HG03196 (cell line): ENCODE measurements around the gene THAP2.
"Not testable (repeated sequence)": the region's sequence is repeated elsewhere in the genome, so short reads cannot be mapped to it uniquely, and the experiment has no call there.

Source experiments
- ATAC-seq: cut with Tn5 transposase; IDR thresholded peaks from one replicate; pipeline ENCODE4 v1.9.1; 2021; ENCODE audit not compliant: unreplicated experiment

Gene THAP2

GRCh38 chr12:71702181-71702580 lies 38.1 kb downstream of the THAP2 start:
- ATAC-seq: not testable (repeated sequence)

- no peak for ATAC-seq
These were observed 38.5 kb downstream of the THAP2 start for GRCh38 chr12:71702590-71702989.

GRCh38 chr12:71703206-71703605 lies 39.1 kb downstream of the THAP2 start:
- no peak for ATAC-seq

- ATAC-seq: no peak
These were observed 40.8 kb downstream of the THAP2 start for GRCh38 chr12:71704920-71705319.

- ATAC-seq: no peak
These were observed 44.6 kb downstream of the THAP2 start for GRCh38 chr12:71708658-71709057.

- ATAC-seq: no peak
These were observed 46.4 kb downstream of the THAP2 start for GRCh38 chr12:71710276-71711125.

- ATAC-seq: no peak
These were observed 54.5 kb downstream of the THAP2 start for GRCh38 chr12:71718611-71719010.

- ATAC-seq: no peak
These were observed 55.7 kb downstream of the THAP2 start for GRCh38 chr12:71719647-71720370.

GRCh38 chr12:71721783-71722505 lies 57.8 kb downstream of the THAP2 start:
- no peak for ATAC-seq

- ATAC-seq: no peak
These were observed 60.9 kb downstream of the THAP2 start for GRCh38 chr12:71725011-71725410.

- no peak for ATAC-seq
These were observed 62.4 kb downstream of the THAP2 start for GRCh38 chr12:71726548-71726947.

- ATAC-seq: no peak
These were observed 63.9 kb downstream of the THAP2 start for GRCh38 chr12:71727958-71728357.
